Osteocyte (in vitro differentiated cells): ENCODE measurements around the gene GARIN5B. TPM values are rescaled to one million over a fixed set of nuclear protein-coding genes. Genes with fewer than 3 reads are reported as not detected.
"Not testable (repeated sequence)": the region's sequence is repeated elsewhere in the genome, so short reads cannot be mapped to it uniquely, and the experiment has no call there.

ENCODE experiments used
- DNase-seq: peaks from one replicate; pipeline ENCODE4 v3.0.0; 2021; ENCODE audit warnings: mixed read lengths; ENCODE audit not compliant: unreplicated experiment; ENCODE audit errors: extremely low spot score
- H3K27ac Mint-ChIP-seq: one replicate; pipeline ENCODE4 v1.8.0; 2021; ENCODE audit warnings: mild to moderate bottlenecking, mixed read lengths; ENCODE audit not compliant: unreplicated experiment
- H3K27me3 Mint-ChIP-seq: one replicate; pipeline ENCODE4 v1.8.0; 2021; ENCODE audit warnings: mixed read lengths; ENCODE audit not compliant: unreplicated experiment
- H3K36me3 Mint-ChIP-seq: one replicate; pipeline ENCODE4 v1.8.0; 2021; ENCODE audit warnings: mixed read lengths; ENCODE audit not compliant: unreplicated experiment
- H3K4me1 Mint-ChIP-seq: one replicate; pipeline ENCODE4 v1.8.0; 2021; ENCODE audit warnings: mixed read lengths; ENCODE audit not compliant: unreplicated experiment
- H3K4me3 Mint-ChIP-seq: one replicate; pipeline ENCODE4 v1.8.0; 2021; ENCODE audit warnings: mild to moderate bottlenecking, moderate library complexity, mixed read lengths; ENCODE audit not compliant: unreplicated experiment
- H3K9me3 Mint-ChIP-seq: one replicate; pipeline ENCODE4 v1.8.0; 2021; ENCODE audit warnings: mixed read lengths; ENCODE audit not compliant: unreplicated experiment
- CTCF ChIP-seq: fragments of 200-600 bp; sonication (generic); IDR thresholded peaks from 2 replicates; pipeline ENCODE4 v1.5.0; 2021; ENCODE audit warnings: antibody characterized with exemption, mild to moderate bottlenecking, moderate library complexity
- total RNA-seq: library from RNA; stranded (reverse); gene quantifications from 2 replicates; pipeline ENCODE4 v1.2.1, GENCODE V29; 2021

Gene GARIN5B
- total RNA-seq, 1 donor from 2014 or later = not detected

GRCh38 chr19:55406826-55407549 lies 43.9 kb upstream of the GARIN5B start:
- peak overlapping the region; percentile 56 for H3K27ac Mint-ChIP-seq
- H3K27me3 Mint-ChIP-seq = peaks cover 4% of the 10 kb centered on the region
- TF ChIP-seq CTCF = no peak
- H3K36me3 Mint-ChIP-seq = peaks cover 21% of the 10 kb centered on the region
- no peaks in the 10 kb centered on the region for H3K9me3 Mint-ChIP-seq
- H3K4me3 Mint-ChIP-seq = peak overlapping the region; percentile 86
- peaks cover 23% of the 10 kb centered on the region for H3K4me1 Mint-ChIP-seq
- no peak for DNase-seq

GRCh38 chr19:55406091-55406825 lies 43.2 kb upstream of the GARIN5B start:
- no peak for TF ChIP-seq CTCF
- Mint-ChIP-seq H3K27ac (peak overlapping the region; percentile 56), H3K4me1 (peaks cover 23% of the 10 kb centered on the region), H3K9me3 (no peaks in the 10 kb centered on the region), H3K4me3 (peak overlapping the region; percentile 86), H3K27me3 (peaks cover under 1% of the 10 kb centered on the region), H3K36me3 (peaks cover 24% of the 10 kb centered on the region)
- DNase-seq = no peak

GRCh38 chr19:55405638-55406037 lies 42.6 kb upstream of the GARIN5B start:
- no peak for TF ChIP-seq CTCF
- Mint-ChIP-seq H3K27ac (peak overlapping the region; percentile 56), H3K9me3 (no peaks in the 10 kb centered on the region), H3K4me3 (peak overlapping the region; percentile 86), H3K4me1 (peaks cover 23% of the 10 kb centered on the region), H3K27me3 (no peaks in the 10 kb centered on the region), H3K36me3 (peaks cover 25% of the 10 kb centered on the region)
- no peak for DNase-seq

GRCh38 chr19:55402509-55402908 lies 39.4 kb upstream of the GARIN5B start:
- DNase-seq = no peak
- H3K4me1 Mint-ChIP-seq = peaks cover 19% of the 10 kb centered on the region
- H3K27me3 Mint-ChIP-seq = no peaks in the 10 kb centered on the region
- no peak overlapping the region for H3K27ac Mint-ChIP-seq
- TF ChIP-seq CTCF = no peak
- no peaks in the 10 kb centered on the region for H3K9me3 Mint-ChIP-seq
- peaks cover 28% of the 10 kb centered on the region for H3K36me3 Mint-ChIP-seq
- no peak overlapping the region for H3K4me3 Mint-ChIP-seq

- H3K4me1 Mint-ChIP-seq = peaks cover 14% of the 10 kb centered on the region
- not testable (repeated sequence) for H3K9me3 Mint-ChIP-seq, H3K4me3 Mint-ChIP-seq, H3K27ac Mint-ChIP-seq, H3K27me3 Mint-ChIP-seq, DNase-seq
- H3K36me3 Mint-ChIP-seq = peaks cover 26% of the 10 kb centered on the region
Observed at GRCh38 chr19:55401390-55401789, 38.3 kb upstream of the GARIN5B start.
